HL-60 (cell line): ENCODE measurements around the gene FAM174C.
"Not testable (repeated sequence)": the region's sequence is repeated elsewhere in the genome, so short reads cannot be mapped to it uniquely, and the experiment has no call there.

ENCODE experiments used
- POLR2AphosphoS5 ChIP-seq: IDR thresholded peaks from 2 replicates; pipeline ENCODE4 v1.6.1; 2012; ENCODE audit warnings: low read depth
- SPI1 ChIP-seq: IDR thresholded peaks from 2 replicates; pipeline ENCODE4 v1.6.1; 2012; ENCODE audit warnings: low read depth, mild to moderate bottlenecking, borderline replicate concordance
- TF ChIP-seq, protein P1 (sequence below): IDR thresholded peaks from 2 replicates; pipeline ENCODE4 v1.6.1; 2012; ENCODE audit warnings: low read depth; ENCODE audit not compliant: insufficient replicate concordance
- TF ChIP-seq, protein P2 (sequence below): IDR thresholded peaks from one replicate; pipeline ENCODE4 v1.5.1; 2011; ENCODE audit warnings: low read length, control low read depth, inconsistent platforms; ENCODE audit not compliant: insufficient read depth

DNA sequence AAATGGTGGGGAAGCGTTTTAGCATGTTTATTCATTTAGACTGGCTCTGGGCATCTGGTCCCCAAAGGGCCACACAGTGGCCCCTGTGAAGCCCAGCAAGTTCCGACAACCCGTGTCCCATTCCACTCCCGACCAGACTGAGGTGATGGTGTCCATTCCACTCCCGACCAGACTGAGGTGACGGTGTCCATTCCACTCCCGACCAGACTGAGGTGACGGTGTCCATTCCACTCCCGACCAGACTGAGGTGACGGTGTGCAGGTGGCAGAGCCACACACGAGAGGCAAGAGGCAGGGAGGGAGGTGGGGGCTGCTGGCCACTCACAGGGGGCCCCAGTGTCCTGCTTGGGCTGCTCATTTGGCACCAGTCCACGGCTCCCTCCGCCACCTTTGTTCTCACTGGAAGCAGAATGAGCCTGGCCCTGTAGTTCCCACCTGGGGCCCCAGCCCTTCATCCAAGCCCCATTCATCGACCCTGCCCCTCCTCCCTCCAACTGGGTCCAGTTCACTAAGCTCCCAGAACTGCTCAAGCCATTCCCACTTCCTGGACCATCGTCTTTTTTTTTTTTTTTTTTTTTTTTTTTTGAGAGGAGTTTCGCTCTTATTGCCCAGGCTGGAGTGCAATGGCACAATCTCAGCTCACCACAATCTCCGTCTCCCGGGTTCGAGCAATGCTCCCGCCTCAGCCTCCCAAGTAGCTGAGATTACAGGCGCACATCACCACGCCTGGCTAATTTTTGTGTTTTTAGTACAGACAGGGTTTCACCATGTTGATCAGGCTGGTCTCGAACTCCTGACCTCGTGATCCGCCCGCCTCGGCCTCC is 28.9 kb upstream of the FAM174C start:
- TF ChIP-seq, protein P1, sequence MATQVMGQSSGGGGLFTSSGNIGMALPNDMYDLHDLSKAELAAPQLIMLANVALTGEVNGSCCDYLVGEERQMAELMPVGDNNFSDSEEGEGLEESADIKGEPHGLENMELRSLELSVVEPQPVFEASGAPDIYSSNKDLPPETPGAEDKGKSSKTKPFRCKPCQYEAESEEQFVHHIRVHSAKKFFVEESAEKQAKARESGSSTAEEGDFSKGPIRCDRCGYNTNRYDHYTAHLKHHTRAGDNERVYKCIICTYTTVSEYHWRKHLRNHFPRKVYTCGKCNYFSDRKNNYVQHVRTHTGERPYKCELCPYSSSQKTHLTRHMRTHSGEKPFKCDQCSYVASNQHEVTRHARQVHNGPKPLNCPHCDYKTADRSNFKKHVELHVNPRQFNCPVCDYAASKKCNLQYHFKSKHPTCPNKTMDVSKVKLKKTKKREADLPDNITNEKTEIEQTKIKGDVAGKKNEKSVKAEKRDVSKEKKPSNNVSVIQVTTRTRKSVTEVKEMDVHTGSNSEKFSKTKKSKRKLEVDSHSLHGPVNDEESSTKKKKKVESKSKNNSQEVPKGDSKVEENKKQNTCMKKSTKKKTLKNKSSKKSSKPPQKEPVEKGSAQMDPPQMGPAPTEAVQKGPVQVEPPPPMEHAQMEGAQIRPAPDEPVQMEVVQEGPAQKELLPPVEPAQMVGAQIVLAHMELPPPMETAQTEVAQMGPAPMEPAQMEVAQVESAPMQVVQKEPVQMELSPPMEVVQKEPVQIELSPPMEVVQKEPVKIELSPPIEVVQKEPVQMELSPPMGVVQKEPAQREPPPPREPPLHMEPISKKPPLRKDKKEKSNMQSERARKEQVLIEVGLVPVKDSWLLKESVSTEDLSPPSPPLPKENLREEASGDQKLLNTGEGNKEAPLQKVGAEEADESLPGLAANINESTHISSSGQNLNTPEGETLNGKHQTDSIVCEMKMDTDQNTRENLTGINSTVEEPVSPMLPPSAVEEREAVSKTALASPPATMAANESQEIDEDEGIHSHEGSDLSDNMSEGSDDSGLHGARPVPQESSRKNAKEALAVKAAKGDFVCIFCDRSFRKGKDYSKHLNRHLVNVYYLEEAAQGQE: not testable (repeated sequence)
- TF ChIP-seq, protein P2, sequence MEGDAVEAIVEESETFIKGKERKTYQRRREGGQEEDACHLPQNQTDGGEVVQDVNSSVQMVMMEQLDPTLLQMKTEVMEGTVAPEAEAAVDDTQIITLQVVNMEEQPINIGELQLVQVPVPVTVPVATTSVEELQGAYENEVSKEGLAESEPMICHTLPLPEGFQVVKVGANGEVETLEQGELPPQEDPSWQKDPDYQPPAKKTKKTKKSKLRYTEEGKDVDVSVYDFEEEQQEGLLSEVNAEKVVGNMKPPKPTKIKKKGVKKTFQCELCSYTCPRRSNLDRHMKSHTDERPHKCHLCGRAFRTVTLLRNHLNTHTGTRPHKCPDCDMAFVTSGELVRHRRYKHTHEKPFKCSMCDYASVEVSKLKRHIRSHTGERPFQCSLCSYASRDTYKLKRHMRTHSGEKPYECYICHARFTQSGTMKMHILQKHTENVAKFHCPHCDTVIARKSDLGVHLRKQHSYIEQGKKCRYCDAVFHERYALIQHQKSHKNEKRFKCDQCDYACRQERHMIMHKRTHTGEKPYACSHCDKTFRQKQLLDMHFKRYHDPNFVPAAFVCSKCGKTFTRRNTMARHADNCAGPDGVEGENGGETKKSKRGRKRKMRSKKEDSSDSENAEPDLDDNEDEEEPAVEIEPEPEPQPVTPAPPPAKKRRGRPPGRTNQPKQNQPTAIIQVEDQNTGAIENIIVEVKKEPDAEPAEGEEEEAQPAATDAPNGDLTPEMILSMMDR: not testable (repeated sequence)
- peak; percentile 9; the same call in 1 of the 2 replicates for TF ChIP-seq POLR2AphosphoS5
- TF ChIP-seq SPI1: not testable (repeated sequence)
